Endothelial cell (in vitro differentiated cells): ENCODE measurements around the gene ZBTB12. TPM values are rescaled to one million over a fixed set of nuclear protein-coding genes. Genes with fewer than 3 reads are reported as not detected.

Experiments
- DNase-seq: peaks from one replicate; pipeline ENCODE4 v3.0.0; 2021; ENCODE audit warnings: low spot score
- H3K27ac Mint-ChIP-seq: one replicate; pipeline ENCODE4 v1.8.0; 2021; ENCODE audit warnings: mixed read lengths, inconsistent platforms; ENCODE audit not compliant: unreplicated experiment
- H3K27me3 Mint-ChIP-seq: one replicate; pipeline ENCODE4 v1.8.0; 2021; ENCODE audit warnings: mild to moderate bottlenecking, moderate library complexity, mixed read lengths, inconsistent platforms; ENCODE audit not compliant: unreplicated experiment
- H3K36me3 Mint-ChIP-seq: one replicate; pipeline ENCODE4 v1.8.0; 2021; ENCODE audit warnings: mild to moderate bottlenecking, low read depth, mixed read lengths, inconsistent platforms; ENCODE audit not compliant: unreplicated experiment
- H3K4me1 Mint-ChIP-seq: one replicate; pipeline ENCODE4 v1.8.0; 2021; ENCODE audit warnings: mild to moderate bottlenecking, mixed read lengths, inconsistent platforms; ENCODE audit not compliant: unreplicated experiment
- H3K4me3 Mint-ChIP-seq: one replicate; pipeline ENCODE4 v1.8.0; 2021; ENCODE audit warnings: mild to moderate bottlenecking, mixed read lengths, inconsistent platforms; ENCODE audit not compliant: unreplicated experiment
- H3K9me3 Mint-ChIP-seq: one replicate; pipeline ENCODE4 v1.8.0; 2021; ENCODE audit warnings: mixed read lengths, inconsistent platforms; ENCODE audit not compliant: unreplicated experiment
- CTCF ChIP-seq: fragments of 200-600 bp; sonication (generic); IDR thresholded peaks from one replicate; pipeline ENCODE4 v1.5.0; 2021; ENCODE audit warnings: antibody characterized with exemption; ENCODE audit not compliant: unreplicated experiment
- total RNA-seq: library from RNA; stranded (reverse); fragmentation: NEBNext Ultra II Directional; extraction: Animal tissue kit (Norgen Biotek cat#: 25700); gene quantifications from one replicate; pipeline ENCODE4 v1.2.1, GENCODE V29; 2021; ENCODE audit not compliant: unreplicated experiment

The ZBTB12 gene
- total RNA-seq, 1 donor from 2014 or later = 9.0 TPM

- Mint-ChIP-seq H3K27me3 (peaks cover 9% of the 10 kb centered on the region), H3K9me3 (no peaks in the 10 kb centered on the region), H3K36me3 (no peaks in the 10 kb centered on the region), H3K4me3 (no peak overlapping the region), H3K27ac (no peak overlapping the region), H3K4me1 (peaks cover 7% of the 10 kb centered on the region)
- DNase-seq = no peak
- TF ChIP-seq CTCF = no peak
These were observed 4.2 kb upstream of the ZBTB12 start for GRCh38 chr6:31906122-31906521.

GRCh38 chr6:31905041-31905440, 3.2 kb upstream of the ZBTB12 start:
- peaks cover 9% of the 10 kb centered on the region for H3K27me3 Mint-ChIP-seq
- H3K27ac Mint-ChIP-seq = no peak overlapping the region
- no peaks in the 10 kb centered on the region for H3K36me3 Mint-ChIP-seq
- no peak for DNase-seq
- no peak overlapping the region for H3K4me3 Mint-ChIP-seq
- H3K4me1 Mint-ChIP-seq = peaks cover 7% of the 10 kb centered on the region
- TF ChIP-seq CTCF = no peak
- no peaks in the 10 kb centered on the region for H3K9me3 Mint-ChIP-seq

- TF ChIP-seq CTCF = no peak
- H3K9me3 Mint-ChIP-seq = no peaks in the 10 kb centered on the region
- no peaks in the 10 kb centered on the region for H3K36me3 Mint-ChIP-seq
- peaks cover 7% of the 10 kb centered on the region for H3K4me1 Mint-ChIP-seq
- DNase-seq = no peak
- no peak overlapping the region for H3K27ac Mint-ChIP-seq
- peaks cover 11% of the 10 kb centered on the region for H3K27me3 Mint-ChIP-seq
- H3K4me3 Mint-ChIP-seq = no peak overlapping the region
These were observed 2.1 kb upstream of the ZBTB12 start for GRCh38 chr6:31903957-31904356.

GRCh38 chr6:31901415-31901952, 402 bp downstream of the ZBTB12 start:
- H3K27me3 Mint-ChIP-seq = peaks cover 11% of the 10 kb centered on the region
- no peak overlapping the region for H3K27ac Mint-ChIP-seq
- H3K36me3 Mint-ChIP-seq = no peaks in the 10 kb centered on the region
- no peaks in the 10 kb centered on the region for H3K9me3 Mint-ChIP-seq
- DNase-seq = no peak
- no peak for TF ChIP-seq CTCF
- peaks cover 12% of the 10 kb centered on the region for H3K4me1 Mint-ChIP-seq
- peak overlapping the region; percentile 74 for H3K4me3 Mint-ChIP-seq

GRCh38 chr6:31900917-31901414, 920 bp downstream of the ZBTB12 start:
- Mint-ChIP-seq H3K4me3 (peak overlapping the region; percentile 73), H3K4me1 (peaks cover 15% of the 10 kb centered on the region), H3K9me3 (no peaks in the 10 kb centered on the region), H3K27me3 (peaks cover 8% of the 10 kb centered on the region), H3K27ac (no peak overlapping the region), H3K36me3 (no peaks in the 10 kb centered on the region)
- DNase-seq = no peak
- no peak for TF ChIP-seq CTCF
